PC-3 (cell line): ENCODE measurements around the gene RBM20. TPM values are rescaled to one million over a fixed set of nuclear protein-coding genes. Genes with fewer than 3 reads are reported as not detected.

Experiments used
- ATAC-seq: fragments of 200-7000 bp; cut with Tn5 transposase; 2 replicates; pipeline ENCODE4 v1.9.1; 2020; ENCODE audit warnings: mild to moderate bottlenecking, moderate library complexity
- BruUV-seq: library from RNA; stranded (reverse); fragments of 400-500 nt; replicated peaks from 2 replicates; lab custom pipeline; 2021; lab: Mats Ljungman, UMichigan
- CTCF ChIA-PET: fragments of 300-600 bp; sonication (Branson Sonifier 250); formaldehyde crosslinking; loops from one replicate; lab custom pipeline; 2022; ENCODE audit warnings: antibody characterized with exemption; lab: Charles Lee
- POLR2A ChIA-PET: fragments of 300-600 bp; sonication (Branson Sonifier 250); formaldehyde crosslinking; loops from one replicate; lab custom pipeline; 2022; ENCODE audit warnings: antibody characterized with exemption; ENCODE audit not compliant: unreplicated experiment; lab: Charles Lee
- DNase-seq: peaks from one replicate; pipeline ENCODE4 v3.0.0-alpha.2; 2015
- H2AFZ ChIP-seq: fragments of 300-600 bp; sonication (generic); 2 replicates; pipeline ENCODE4 v1.6.0; 2016; ENCODE audit warnings: antibody characterized with exemption, low read length
- H3F3A ChIP-seq: fragments of 300-600 bp; sonication (generic); one replicate; pipeline ENCODE4 v1.6.0; 2017; ENCODE audit warnings: antibody characterized with exemption, low read length, control low read depth, mild to moderate bottlenecking; ENCODE audit not compliant: unreplicated experiment
- H3K27ac ChIP-seq: fragments of 300-600 bp; sonication (generic); 2 replicates; pipeline ENCODE4 v1.5.1; 2016; ENCODE audit warnings: mild to moderate bottlenecking, low read length
- H3K27me3 ChIP-seq: fragments of 300-600 bp; sonication (generic); 2 replicates; pipeline ENCODE4 v1.6.1; 2016; ENCODE audit warnings: low read length, mixed read lengths
- H3K36me3 ChIP-seq: fragments of 300-600 bp; sonication (generic); 2 replicates; pipeline ENCODE4 v1.6.1; 2016; ENCODE audit warnings: low read depth, mixed run types, low read length, mixed read lengths
- H3K4me1 ChIP-seq: fragments of 300-600 bp; sonication (generic); 2 replicates; pipeline ENCODE4 v1.5.1; 2016; ENCODE audit warnings: low read length; ENCODE audit not compliant: insufficient read depth
- H3K4me2 ChIP-seq: fragments of 300-600 bp; sonication (generic); 2 replicates; pipeline ENCODE4 v1.6.0; 2016; ENCODE audit warnings: low read length
- H3K4me3 ChIP-seq: fragments of 300-600 bp; sonication (generic); 2 replicates; pipeline ENCODE4 v1.5.1; 2016; ENCODE audit warnings: mild to moderate bottlenecking, low read length, mixed read lengths
- H3K79me2 ChIP-seq: fragments of 300-600 bp; sonication (generic); 2 replicates; pipeline ENCODE4 v1.6.1; 2017; ENCODE audit warnings: low read length, mixed read lengths
- H3K9ac ChIP-seq: fragments of 300-600 bp; sonication (generic); 2 replicates; pipeline ENCODE4 v1.6.0; 2016; ENCODE audit warnings: mild to moderate bottlenecking, low read length
- H3K9me2 ChIP-seq: fragments of 300-600 bp; sonication (generic); replicated peaks from 2 replicates; pipeline ENCODE4 v1.6.1; 2016; ENCODE audit warnings: mixed run types, low read length, mixed read lengths
- H3K9me3 ChIP-seq: fragments of 300-600 bp; sonication (generic); 2 replicates; pipeline ENCODE4 v1.6.1; 2016; ENCODE audit warnings: low read length, mixed read lengths
- H4K20me1 ChIP-seq: fragments of 300-600 bp; sonication (generic); 2 replicates; pipeline ENCODE4 v1.6.1; 2016; ENCODE audit warnings: low read length, mixed read lengths
- CTCF ChIP-seq: fragments of 300-600 bp; sonication (generic); conservative IDR thresholded peaks from 2 replicates; pipeline ENCODE4 v1.5.1; 2017; ENCODE audit warnings: antibody characterized with exemption, low read depth, mild to moderate bottlenecking, low read length
- EZH2 ChIP-seq: fragments of 300-600 bp; sonication (generic); IDR thresholded peaks from one replicate; pipeline ENCODE4 v1.6.1; 2017; ENCODE audit warnings: antibody characterized with exemption, mild to moderate bottlenecking, low read length; ENCODE audit not compliant: unreplicated experiment
- EZH2phosphoT487 ChIP-seq: fragments of 300-600 bp; sonication (generic); IDR thresholded peaks from 2 replicates; pipeline ENCODE4 v1.6.1; 2018; ENCODE audit warnings: mild to moderate bottlenecking, antibody characterized with exemption, low read length, borderline replicate concordance
- intact Hi-C: fragments of 100-400 bp; cut with micrococcal nuclease; formaldehyde crosslinking; loops from 2 replicates; pipeline ENCODE4 v1.9.0; 2023
- total RNA-seq: library from RNA; depleted of rRNA; stranded (reverse); fragments of >200 nt; gene quantifications from 2 replicates; pipeline ENCODE4 v1.2.3, GENCODE V29; 2014

Gene RBM20
- total RNA-seq, 1 experiment from 2014 or later: 0.40 TPM

- CTCF ChIA-PET: no interaction called here
- no TSS peak for BruUV-seq
- intact Hi-C loops: no loop called here
- TF ChIP-seq CTCF (no peak), EZH2 (no peak)
- H3K27me3 ChIP-seq: no peaks in the 10 kb centered on the region
- H2AFZ ChIP-seq: no peak overlapping the region
- H3K4me1 ChIP-seq: peaks cover 27% of the 10 kb centered on the region
- H3K9me2 ChIP-seq: no peaks in the 10 kb centered on the region
- H4K20me1 ChIP-seq: no peaks in the 10 kb centered on the region
- no peaks in the 10 kb centered on the region for H3K36me3 ChIP-seq
- DNase-seq (no peak), ATAC-seq (no peak)
- H3K9ac ChIP-seq: no peak overlapping the region
- no peaks in the 10 kb centered on the region for H3K9me3 ChIP-seq
- no peak overlapping the region for H3K4me3 ChIP-seq
- H3K79me2 ChIP-seq: no peaks in the 10 kb centered on the region
- H3F3A ChIP-seq: peaks cover 5% of the 10 kb centered on the region
- POLR2A ChIA-PET: no interaction called here
- H3K4me2 ChIP-seq: no peak overlapping the region
- H3K27ac ChIP-seq: no peak overlapping the region
Observed at GRCh38 chr10:110771486-110771885, 127.3 kb downstream of the RBM20 start.

- DNase-seq: no peak
- Histone ChIP-seq H3F3A (peaks cover 5% of the 10 kb centered on the region), H3K36me3 (no peaks in the 10 kb centered on the region), H3K9me3 (no peaks in the 10 kb centered on the region), H3K9me2 (no peaks in the 10 kb centered on the region), H3K4me3 (no peak overlapping the region), H4K20me1 (no peaks in the 10 kb centered on the region), H3K79me2 (no peaks in the 10 kb centered on the region), H2AFZ (no peak overlapping the region), H3K4me1 (peaks cover 27% of the 10 kb centered on the region), H3K27ac (no peak overlapping the region), H3K9ac (no peak overlapping the region), H3K4me2 (no peak overlapping the region), H3K27me3 (no peaks in the 10 kb centered on the region)
- no peak for ATAC-seq
- ChIA-PET CTCF (no interaction called here), POLR2A (no interaction called here)
- no TSS peak for BruUV-seq
- intact Hi-C loops: no loop called here
- TF ChIP-seq CTCF: no peak
- no peak for TF ChIP-seq EZH2phosphoT487
- no peak for TF ChIP-seq EZH2
Observed at GRCh38 chr10:110771991-110772390, 127.9 kb downstream of the RBM20 start.

GRCh38 chr10:110772454-110773025, 128.4 kb downstream of the RBM20 start:
- Histone ChIP-seq H3K4me2 (no peak overlapping the region), H3K9ac (no peak overlapping the region), H3K9me3 (no peaks in the 10 kb centered on the region), H3K36me3 (no peaks in the 10 kb centered on the region), H3K4me1 (peaks cover 27% of the 10 kb centered on the region), H4K20me1 (no peaks in the 10 kb centered on the region), H3K4me3 (no peak overlapping the region), H3K79me2 (no peaks in the 10 kb centered on the region), H2AFZ (no peak overlapping the region), H3K9me2 (no peaks in the 10 kb centered on the region), H3K27me3 (no peaks in the 10 kb centered on the region), H3K27ac (no peak overlapping the region), H3F3A (peaks cover 5% of the 10 kb centered on the region)
- no peak for TF ChIP-seq EZH2
- TF ChIP-seq CTCF: no peak
- no peak for TF ChIP-seq EZH2phosphoT487
- DNase-seq: no peak
- ChIA-PET POLR2A (no interaction called here), CTCF (no interaction called here)
- intact Hi-C loops: no loop called here
- BruUV-seq: no TSS peak
- no peak for ATAC-seq
